CD4-positive, alpha-beta T cell treated with Interleukin-4 for 4 hours (primary cell): ENCODE results near the gene PSENEN.
"Not testable (repeated sequence)": the region's sequence is repeated elsewhere in the genome, so short reads cannot be mapped to it uniquely, and the experiment has no call there.

ENCODE experiments used
- DNase-seq: peaks from one replicate; pipeline ENCODE4 v3.0.0-alpha.2; 2020

Gene PSENEN

GRCh38 chr19:35753634-35754369, 8.4 kb downstream of the PSENEN start:
- DNase-seq, result no peak

DNA sequence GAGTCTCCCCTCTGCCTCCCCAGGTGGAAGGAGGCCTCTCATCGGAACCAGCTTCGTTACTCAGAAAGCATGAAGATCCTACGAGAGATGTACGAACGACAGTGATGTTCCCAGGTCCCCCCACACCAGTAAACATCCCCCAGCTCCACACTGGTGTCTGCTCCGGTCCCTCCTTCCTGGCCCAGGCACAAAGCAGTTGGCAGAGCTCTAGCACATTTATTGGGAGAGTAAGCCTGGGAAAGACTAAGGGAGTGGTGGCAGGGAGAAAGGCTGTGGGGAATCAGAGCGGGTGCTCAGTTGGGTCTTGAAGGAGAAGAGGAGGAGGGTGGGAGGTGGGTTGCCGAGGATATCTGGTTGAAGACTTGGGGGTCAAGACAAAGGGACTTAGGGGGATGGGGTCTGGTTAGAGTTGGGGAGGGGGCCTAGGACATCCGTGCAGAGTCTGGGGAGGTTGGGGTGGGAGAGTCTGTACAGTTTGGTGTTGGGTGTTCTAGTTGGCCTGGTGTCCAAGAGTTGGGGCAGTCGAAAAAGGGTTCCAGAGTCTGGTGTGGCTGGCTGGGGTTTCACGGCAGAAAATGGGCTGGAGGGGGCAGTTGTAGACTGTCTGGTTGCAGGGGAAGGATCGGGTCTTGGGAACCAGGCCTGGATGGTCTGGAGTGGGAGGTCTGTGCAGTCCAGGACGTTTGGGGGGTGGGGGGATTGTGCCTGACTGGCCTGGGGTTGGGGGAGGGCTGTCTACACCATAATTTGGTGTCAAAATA, 9.1 kb downstream of the PSENEN start:
- no peak for DNase-seq

DNA sequence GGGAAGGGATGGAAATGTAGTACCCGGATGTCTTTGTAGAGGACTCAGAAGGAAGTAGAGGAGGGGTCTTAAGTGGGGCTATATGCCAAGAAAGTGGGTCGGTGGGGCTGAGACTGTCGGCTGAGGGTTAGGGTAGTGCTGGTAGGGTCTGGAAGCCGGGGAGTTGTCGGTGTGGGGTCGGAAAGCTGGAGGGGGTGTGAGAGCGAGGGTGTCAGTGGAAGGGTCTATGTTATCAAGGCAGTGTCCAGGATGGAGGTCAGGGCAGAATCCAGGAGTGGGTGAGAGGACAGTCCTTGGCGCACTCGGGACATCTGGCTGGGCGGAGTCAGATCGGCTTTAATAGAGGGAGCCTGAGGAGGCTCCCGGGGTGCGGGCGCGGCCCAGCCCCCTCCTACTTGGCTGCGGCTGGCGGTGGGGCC, 9.7 kb downstream of the PSENEN start:
- no peak for DNase-seq

GRCh38 chr19:35755550-35756376, 10.3 kb downstream of the PSENEN start:
- DNase-seq, result peak; percentile 42

GRCh38 chr19:35756377-35757230, 11.2 kb downstream of the PSENEN start, which contains the start of gene HSPB6:
Gene HSPB6, minus strand, starts transcription at chr19:35757029. Its CDS starts 21 bp downstream, at chr19:35757008.
- no peak for DNase-seq

DNA sequence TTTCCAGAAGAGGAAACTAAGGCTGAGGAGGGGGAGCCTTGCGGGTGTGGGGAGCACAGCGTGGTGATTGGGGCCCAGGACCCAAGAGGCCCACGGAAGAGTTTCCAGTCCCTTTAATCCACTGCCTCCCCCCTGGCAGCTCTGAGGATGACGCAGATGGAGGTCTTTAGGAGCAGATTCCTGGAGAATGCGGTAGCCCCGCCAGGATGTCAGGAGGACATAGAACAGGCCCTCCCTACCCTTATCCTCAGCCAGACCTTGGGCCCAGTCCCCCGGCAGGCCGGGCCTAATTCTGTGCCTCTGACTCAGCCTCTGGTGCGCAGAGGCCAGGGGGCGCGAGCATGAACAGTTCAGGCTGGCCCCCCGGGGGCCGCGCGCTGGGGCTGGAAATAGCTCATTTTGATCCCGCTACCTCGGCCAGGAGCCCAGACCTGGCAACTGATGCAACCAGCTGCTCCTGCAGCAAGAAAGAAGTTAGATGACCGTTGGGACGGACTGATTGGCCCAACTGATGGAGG, 11.8 kb downstream of the PSENEN start:
- DNase-seq, result no peak

DNA sequence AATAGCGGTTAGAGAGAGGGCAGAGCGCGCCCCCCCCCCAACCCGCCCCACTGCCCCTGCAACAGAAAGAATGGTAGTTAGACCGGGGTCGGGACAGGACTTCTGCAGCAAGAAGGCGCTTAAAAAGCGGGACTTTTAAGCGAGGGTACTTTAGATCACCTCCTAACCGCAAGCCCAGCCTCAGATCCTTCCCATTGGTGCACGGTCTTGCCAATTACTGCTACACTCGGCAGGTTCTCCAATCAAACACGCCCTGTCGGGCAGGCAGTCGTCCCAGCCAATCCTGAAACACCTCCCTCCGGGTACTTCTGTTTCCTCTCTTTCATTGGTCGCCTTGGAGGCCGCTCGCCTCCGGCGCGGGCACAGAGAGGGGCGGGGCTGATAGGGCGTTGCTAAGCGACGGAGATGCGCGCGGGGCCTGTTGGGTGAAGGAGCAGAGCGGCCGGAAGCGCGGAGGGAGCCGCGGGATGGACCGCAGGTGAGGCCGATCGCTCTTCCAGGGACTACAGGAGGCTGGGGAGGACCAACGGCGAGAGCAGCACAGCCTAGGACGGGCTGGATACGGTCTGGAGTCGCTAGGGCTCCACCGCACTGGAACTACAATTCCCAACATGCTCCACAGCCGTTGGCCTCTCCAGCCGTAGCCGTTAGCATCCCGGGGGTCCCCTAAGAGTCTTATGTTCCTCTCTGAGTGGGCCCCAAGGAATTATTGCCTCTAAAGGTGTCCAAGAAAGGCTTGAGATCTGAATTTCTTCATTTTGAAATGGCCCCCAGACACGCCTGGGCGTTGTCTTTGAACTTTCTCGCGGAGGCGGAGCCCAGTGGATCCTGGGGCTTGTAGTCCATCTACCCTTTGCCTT, 12.5 kb downstream of the PSENEN start, which contains the start of gene PROSER3:
Gene PROSER3, plus strand, starts transcription at position 428 of the 860 bp plus-strand sequence. Its CDS starts 40 bp downstream, at position 468.
- peak; percentile 100 for DNase-seq

DNA sequence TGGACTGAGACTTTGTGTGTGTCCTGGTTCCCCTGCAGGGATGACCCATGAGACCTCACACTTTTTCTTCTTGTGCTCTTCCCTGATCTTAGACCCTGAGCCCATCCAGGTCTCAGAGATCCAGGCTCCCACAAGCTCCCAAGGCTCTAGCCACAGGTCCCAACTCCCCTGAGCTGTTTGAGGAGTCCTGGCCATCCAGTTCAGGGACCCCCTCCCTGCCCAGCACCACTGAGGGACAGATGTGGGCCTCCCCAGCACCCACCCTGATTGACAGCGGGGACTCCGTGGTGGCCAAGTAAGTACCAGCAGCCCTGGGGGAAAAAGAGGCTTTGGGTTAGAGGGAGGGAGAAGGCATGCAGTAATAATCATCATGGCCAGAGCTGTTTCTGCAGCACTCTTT, 14.2 kb downstream of the PSENEN start:
- no peak for DNase-seq

GRCh38 chr19:35760711-35761349, 15.4 kb downstream of the PSENEN start:
- no peak for DNase-seq

- DNase-seq, result no peak
These were observed 19.2 kb downstream of the PSENEN start for GRCh38 chr19:35764432-35765315.

GRCh38 chr19:35766571-35767104, 21.2 kb downstream of the PSENEN start:
- no peak for DNase-seq

DNA sequence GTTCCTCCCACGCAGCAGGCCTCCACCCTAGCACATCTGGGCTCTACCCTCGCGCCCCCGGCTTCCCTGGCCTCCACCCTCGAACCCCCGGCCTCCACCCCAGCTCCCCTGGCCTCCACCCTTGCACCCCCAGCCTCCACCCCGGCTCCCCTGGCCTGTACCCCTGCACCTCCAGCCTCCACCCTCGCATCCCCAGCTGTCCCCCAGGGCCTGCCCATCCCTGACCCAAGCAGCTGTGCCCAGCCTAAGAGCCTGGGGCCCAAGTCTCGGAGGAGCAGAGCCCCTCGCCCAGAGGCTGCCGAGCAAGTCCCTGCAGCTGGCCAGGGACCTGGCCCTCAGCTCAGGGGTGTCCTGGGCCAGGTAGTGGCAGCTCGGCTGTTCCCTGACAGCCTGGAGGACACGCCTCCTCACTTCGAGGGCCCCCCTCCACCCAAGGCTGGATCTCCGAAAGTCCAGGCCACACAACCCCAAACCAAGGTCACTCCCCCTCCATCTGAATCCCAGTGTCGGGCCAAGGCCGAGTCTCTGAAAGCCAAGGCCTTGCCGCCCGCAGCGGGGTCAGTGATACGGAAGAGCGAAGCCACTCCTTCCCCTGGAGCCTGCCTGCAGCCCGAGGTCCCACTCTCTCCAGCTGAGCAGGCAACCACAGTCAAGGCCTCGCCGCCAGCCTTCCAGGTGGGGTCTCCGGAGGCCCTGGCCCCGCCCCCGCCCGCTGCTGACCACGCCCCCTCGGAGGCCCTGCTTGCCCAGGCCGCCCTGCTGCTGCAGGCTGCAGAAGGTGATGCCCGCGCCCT, 22.0 kb downstream of the PSENEN start:
- no peak for DNase-seq

- no peak for DNase-seq
These were observed 22.6 kb downstream of the PSENEN start for GRCh38 chr19:35768082-35768421.

- DNase-seq, result not testable (repeated sequence)
These were observed 26.9 kb downstream of the PSENEN start for GRCh38 chr19:35772362-35772761.

- DNase-seq, result no peak
These were observed 27.8 kb downstream of the PSENEN start for GRCh38 chr19:35773020-35773806.

- DNase-seq, result no peak
These were observed 29.0 kb downstream of the PSENEN start for GRCh38 chr19:35774274-35775045.

GRCh38 chr19:35775046-35775297, 29.5 kb downstream of the PSENEN start:
- DNase-seq, result no peak
